Measurements from ENCODE around the gene SMAGP.

Gene SMAGP

DNA sequence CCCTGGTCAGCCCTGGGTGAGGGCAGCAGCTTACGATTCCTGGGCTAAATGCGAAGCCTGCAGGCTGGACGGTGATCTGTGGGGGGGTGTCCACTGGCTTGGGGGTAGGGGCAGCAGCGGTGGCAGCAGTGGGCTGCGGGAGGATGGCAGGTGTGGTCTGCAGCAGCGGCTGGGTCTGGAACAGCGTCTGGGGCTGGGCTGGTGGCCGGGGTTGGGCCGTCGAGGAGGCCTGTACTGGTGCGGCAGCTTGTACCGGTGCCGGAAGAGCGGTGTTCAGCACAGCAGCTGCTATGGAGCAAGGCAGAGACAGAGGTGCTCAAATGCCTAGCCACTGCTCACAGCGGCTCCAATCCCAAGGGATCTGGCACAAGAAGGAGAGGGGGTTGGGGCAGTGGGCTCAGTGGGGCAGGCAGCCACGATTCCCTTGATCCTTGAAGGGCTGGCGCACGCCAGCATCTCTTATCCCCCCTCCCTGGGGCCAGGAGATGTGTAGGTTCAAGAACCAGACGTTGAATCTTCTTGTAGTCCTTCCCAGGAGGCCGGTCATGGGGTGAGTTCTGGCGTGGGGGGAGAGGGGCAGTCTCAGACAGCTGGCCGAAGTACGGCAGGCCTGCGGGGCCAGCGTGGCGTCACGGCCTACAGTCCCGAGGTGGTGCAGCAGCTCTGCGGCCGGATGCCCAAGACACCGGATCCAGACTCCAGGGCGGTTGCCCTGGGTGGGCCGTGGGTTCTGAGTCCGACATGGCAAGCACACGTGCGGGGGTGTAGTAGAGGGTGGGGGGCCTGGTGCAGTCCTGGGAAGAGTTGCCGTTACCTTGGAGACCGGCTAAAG, 72.3 kb downstream of the SMAGP start:
- Histone ChIP-seq H4K20me1 (no peaks in the 10 kb centered on the region), H3K9me3 (no peaks in the 10 kb centered on the region), H3K36me3 (no peaks in the 10 kb centered on the region), H3K27me3 (no peaks in the 10 kb centered on the region), H3K4me2 (no peak overlapping the region), H3K4me1 (no peaks in the 10 kb centered on the region), H3K9ac (no peak overlapping the region), H3K4me3 (no peak overlapping the region), H3K27ac (no peak overlapping the region)
- TF ChIP-seq Cebpa-rat (IDR thresholded peaks at IDR 0.05): no peak

DNA sequence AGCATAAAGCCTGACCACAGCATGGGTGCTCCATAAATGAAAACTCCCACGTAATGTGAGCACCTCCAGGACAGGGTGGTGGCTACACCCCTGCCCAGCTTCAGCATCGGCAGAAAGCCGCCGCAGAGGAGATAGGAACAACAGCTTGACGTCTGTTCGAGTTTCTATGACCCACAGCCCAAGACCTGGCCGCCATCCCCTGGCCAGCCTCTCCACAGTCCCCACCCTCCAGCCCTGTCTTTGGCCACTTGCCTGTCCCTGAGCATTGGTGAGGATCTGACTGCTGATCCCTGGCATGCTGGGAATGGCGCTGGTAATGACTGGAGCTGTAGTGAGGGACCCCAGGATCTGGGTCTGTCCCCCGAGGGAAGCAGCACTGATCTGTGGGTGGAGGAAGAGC, 73.7 kb downstream of the SMAGP start:
- Histone ChIP-seq H3K36me3 (no peaks in the 10 kb centered on the region; the same call in 1 of the 2 replicates), H3K4me2 (no peak overlapping the region), H3K4me1 (no peaks in the 10 kb centered on the region), H3K9ac (no peak overlapping the region), H3K27ac (no peak overlapping the region), H4K20me1 (no peaks in the 10 kb centered on the region), H3K9me3 (no peaks in the 10 kb centered on the region), H3K27me3 (no peaks in the 10 kb centered on the region), H3K4me3 (no peak overlapping the region)
- no peak for TF ChIP-seq Cebpa-rat (IDR thresholded peaks at IDR 0.05)

DNA sequence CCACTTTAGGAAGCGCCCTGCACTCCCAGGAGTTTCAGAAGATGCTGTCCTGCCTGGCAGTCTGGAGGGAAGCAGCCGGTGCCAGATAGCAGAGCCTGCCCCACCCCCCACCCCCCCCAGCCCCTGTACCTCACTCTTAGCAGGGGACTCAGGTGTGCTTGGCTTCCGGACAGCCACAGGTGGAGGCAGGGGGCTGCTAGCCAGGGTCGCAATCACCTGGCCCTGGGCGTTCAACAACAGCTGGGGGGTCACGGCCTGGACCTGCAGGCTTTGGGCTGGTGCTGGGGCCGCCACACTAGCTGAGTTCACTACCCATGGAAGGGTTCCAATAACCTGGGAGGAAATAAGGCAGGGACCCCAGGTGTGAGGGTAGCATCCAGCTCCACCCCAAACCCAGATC, 74.4 kb downstream of the SMAGP start:
- Histone ChIP-seq H3K36me3 (peaks cover 5% of the 10 kb centered on the region; the same call in 1 of the 2 replicates), H3K4me2 (no peak overlapping the region), H3K9me3 (no peaks in the 10 kb centered on the region), H4K20me1 (no peaks in the 10 kb centered on the region), H3K9ac (no peak overlapping the region), H3K27ac (no peak overlapping the region), H3K4me1 (no peaks in the 10 kb centered on the region), H3K27me3 (no peaks in the 10 kb centered on the region), H3K4me3 (no peak overlapping the region)
- TF ChIP-seq Cebpa-rat (IDR thresholded peaks at IDR 0.05): no peak

Measured in BLaER1 (cell line).